Trophoblast cell (in vitro differentiated cells and primary cell): ENCODE data around the gene LZIC.

Source experiments
- DNase-seq, 2 donors: peaks; one replicate each; pipeline ENCODE4 v3.0.0-alpha.2; 2016
- H2AFZ ChIP-seq: 2 replicates; pipeline ENCODE4 v1.6.1; 2013; ENCODE audit warnings: low read length, moderate library complexity, mild to moderate bottlenecking; ENCODE audit not compliant: insufficient read depth, poor library complexity
- H2AK5ac ChIP-seq: 2 replicates; pipeline ENCODE4 v1.6.1; 2013; ENCODE audit warnings: mild to moderate bottlenecking, low read length
- H2BK120ac ChIP-seq: 2 replicates; pipeline ENCODE4 v1.6.1; 2013; ENCODE audit warnings: low read length, mild to moderate bottlenecking, moderate library complexity; ENCODE audit not compliant: insufficient read depth, poor library complexity
- H2BK12ac ChIP-seq: 2 replicates; pipeline ENCODE4 v1.6.1; 2013; ENCODE audit warnings: mild to moderate bottlenecking, low read length, moderate library complexity
- H2BK5ac ChIP-seq: 2 replicates; pipeline ENCODE4 v1.6.1; 2013; ENCODE audit warnings: low read length, low read depth, moderate library complexity, mild to moderate bottlenecking; ENCODE audit not compliant: poor library complexity
- H3K14ac ChIP-seq: 2 replicates; pipeline ENCODE4 v1.6.1; 2013; ENCODE audit warnings: mild to moderate bottlenecking, low read length
- H3K18ac ChIP-seq: 2 replicates; pipeline ENCODE4 v1.6.1; 2013; ENCODE audit warnings: mild to moderate bottlenecking, low read length
- H3K23ac ChIP-seq: 2 replicates; pipeline ENCODE4 v1.6.1; 2013; ENCODE audit warnings: low read length
- H3K27ac ChIP-seq: 2 replicates; pipeline ENCODE4 v1.5.1; 2013; ENCODE audit warnings: low read depth, mild to moderate bottlenecking, inconsistent platforms, low read length, moderate library complexity
- H3K27me3 ChIP-seq: 2 replicates; pipeline ENCODE4 v1.6.1; 2013; ENCODE audit warnings: inconsistent platforms, mild to moderate bottlenecking, low read length, moderate library complexity; ENCODE audit not compliant: insufficient read depth
- H3K36me3 ChIP-seq, 2 experiments: 1 replicate in 1 of 2; 2 replicates in 1 of 2; pipeline ENCODE4 v1.6.1; 2013; ENCODE audit warnings: low read length in 2 of 2, mild to moderate bottlenecking in 2 of 2, moderate library complexity in 1 of 2; ENCODE audit not compliant: insufficient read depth in 2 of 2, control insufficient read depth in 1 of 2
- H3K4ac ChIP-seq: 2 replicates; pipeline ENCODE4 v1.6.1; 2013; ENCODE audit warnings: low read depth, mild to moderate bottlenecking, low read length, moderate library complexity
- H3K4me1 ChIP-seq, 2 experiments: 1 replicate in 1 of 2; 2 replicates in 1 of 2; pipeline ENCODE4 v1.6.1; 2013; ENCODE audit warnings: low read length in 2 of 2, mild to moderate bottlenecking in 2 of 2, moderate library complexity in 1 of 2; ENCODE audit not compliant: insufficient read depth in 2 of 2, control insufficient read depth in 1 of 2
- H3K4me2 ChIP-seq: 2 replicates; pipeline ENCODE4 v1.6.1; 2013; ENCODE audit warnings: inconsistent platforms, mild to moderate bottlenecking, low read length, moderate library complexity
- H3K4me3 ChIP-seq: 2 replicates; pipeline ENCODE4 v1.5.1; 2013; ENCODE audit warnings: mild to moderate bottlenecking, low read depth, low read length, inconsistent platforms
- H3K79me1 ChIP-seq: one replicate; pipeline ENCODE4 v1.6.1; 2013; ENCODE audit warnings: low read length
- H3K79me2 ChIP-seq: 2 replicates; pipeline ENCODE4 v1.6.1; 2013; ENCODE audit warnings: low read length, mild to moderate bottlenecking; ENCODE audit not compliant: control insufficient read depth, insufficient read depth, poor library complexity
- H3K9ac ChIP-seq: 2 replicates; pipeline ENCODE4 v1.6.1; 2013; ENCODE audit warnings: mild to moderate bottlenecking, low read length
- H3K9me3 ChIP-seq: 2 replicates; pipeline ENCODE4 v1.6.1; 2013; ENCODE audit warnings: low read depth, mild to moderate bottlenecking, control low read depth, inconsistent platforms, low read length; ENCODE audit not compliant: insufficient read depth
- H4K12ac ChIP-seq: 2 replicates; pipeline ENCODE4 v1.6.1; 2013; ENCODE audit warnings: low read depth, mild to moderate bottlenecking, low read length, moderate library complexity
- H4K8ac ChIP-seq: 2 replicates; pipeline ENCODE4 v1.6.1; 2013; ENCODE audit warnings: low read depth, mild to moderate bottlenecking, low read length, moderate library complexity
- H4K91ac ChIP-seq: one replicate; pipeline ENCODE4 v1.6.1; 2013; ENCODE audit warnings: low read depth, mild to moderate bottlenecking, low read length, moderate library complexity
- WGBS: extraction: QIAGEN DNeasy Blood & Tissue Kit; methylation state at CpG from one replicate; pipeline ENCODE4 v1.1.7; 2013; ENCODE audit warnings: missing lambda C conversion rate; ENCODE audit not compliant: insufficient read length, insufficient coverage; ENCODE audit errors: extremely low coverage; 5-methylcytosine and 5-hydroxymethylcytosine counted together

Gene LZIC

GRCh38 chr1:9889411-9889810 lies 53.8 kb downstream of the LZIC start:
- no peak overlapping the region for H2BK5ac ChIP-seq
- no peak overlapping the region for H2BK120ac ChIP-seq
- no peak overlapping the region for H3K4me3 ChIP-seq
- H3K79me1 ChIP-seq = peaks cover 10% of the 10 kb centered on the region
- no peak overlapping the region for H3K4me2 ChIP-seq
- no peak overlapping the region for H4K8ac ChIP-seq
- H2BK12ac ChIP-seq = no peak overlapping the region
- H3K14ac ChIP-seq = no peak overlapping the region
- no peak overlapping the region for H2AK5ac ChIP-seq
- no peak overlapping the region for H3K18ac ChIP-seq
- H3K4me1 ChIP-seq = peaks cover 22 to 34% of the 10 kb centered on the region in 2 experiments
- no peak overlapping the region for H3K4ac ChIP-seq
- peak overlapping the region; percentile 65 for H3K27ac ChIP-seq
- no peak overlapping the region for H2AFZ ChIP-seq
- no peaks in the 10 kb centered on the region for H3K79me2 ChIP-seq
- H3K36me3 ChIP-seq = peaks cover 3% of the 10 kb centered on the region in 2 experiments
- no peak overlapping the region for H4K91ac ChIP-seq
- H3K9me3 ChIP-seq = no peaks in the 10 kb centered on the region
- no peak overlapping the region for H4K12ac ChIP-seq
- no peaks in the 10 kb centered on the region for H3K27me3 ChIP-seq
- no CpG with 5 or more reads among the region's 8 CpGs for WGBS
- H3K9ac ChIP-seq = no peak overlapping the region
- no peak for DNase-seq
- H3K23ac ChIP-seq = no peak overlapping the region

GRCh38 chr1:9888886-9889285 lies 54.3 kb downstream of the LZIC start:
- H2AK5ac ChIP-seq = no peak overlapping the region
- no peak overlapping the region for H3K9ac ChIP-seq
- H2BK120ac ChIP-seq = no peak overlapping the region
- WGBS = no CpG with 5 or more reads among the region's 9 CpGs
- H4K12ac ChIP-seq = no peak overlapping the region
- H3K23ac ChIP-seq = no peak overlapping the region
- no peak overlapping the region for H2BK5ac ChIP-seq
- no peaks in the 10 kb centered on the region for H3K27me3 ChIP-seq
- H4K8ac ChIP-seq = no peak overlapping the region
- H3K36me3 ChIP-seq = peaks cover 3% of the 10 kb centered on the region in 2 experiments
- H3K4ac ChIP-seq = no peak overlapping the region
- DNase-seq = no peak
- no peak overlapping the region for H3K4me2 ChIP-seq
- H3K79me1 ChIP-seq = peaks cover 10% of the 10 kb centered on the region
- H3K18ac ChIP-seq = no peak overlapping the region
- no peaks in the 10 kb centered on the region for H3K79me2 ChIP-seq
- no peak overlapping the region for H3K14ac ChIP-seq
- H2AFZ ChIP-seq = no peak overlapping the region
- no peaks in the 10 kb centered on the region for H3K9me3 ChIP-seq
- no peak overlapping the region for H2BK12ac ChIP-seq
- peaks cover 22 to 34% of the 10 kb centered on the region in 2 experiments for H3K4me1 ChIP-seq
- no peak overlapping the region for H3K4me3 ChIP-seq
- H4K91ac ChIP-seq = no peak overlapping the region
- no peak overlapping the region for H3K27ac ChIP-seq

- Histone ChIP-seq H4K91ac (no peak overlapping the region), H3K18ac (no peak overlapping the region), H3K79me2 (no peaks in the 10 kb centered on the region), H2BK120ac (no peak overlapping the region), H4K12ac (no peak overlapping the region), H2AK5ac (no peak overlapping the region), H3K27me3 (no peaks in the 10 kb centered on the region), H2BK5ac (no peak overlapping the region), H2AFZ (no peak overlapping the region), H3K4me3 (no peak overlapping the region), H3K27ac (no peak overlapping the region), H3K14ac (no peak overlapping the region), H3K9ac (no peak overlapping the region), H3K4me2 (no peak overlapping the region), H3K4ac (no peak overlapping the region), H3K9me3 (no peaks in the 10 kb centered on the region), H3K4me1 (peaks cover 17 to 25% of the 10 kb centered on the region in 2 experiments), H3K23ac (no peak overlapping the region), H4K8ac (no peak overlapping the region), H3K36me3 (peaks cover 3 to 7% of the 10 kb centered on the region in 2 experiments), H3K79me1 (peaks cover 6% of the 10 kb centered on the region), H2BK12ac (no peak overlapping the region)
- no peak for DNase-seq
- WGBS = no CpG with 5 or more reads among the region's 4 CpGs
Measured at GRCh38 chr1:9887070-9887469, 56.1 kb downstream of the LZIC start.

- Histone ChIP-seq H4K91ac (no peak overlapping the region), H2BK12ac (no peak overlapping the region), H3K27me3 (no peaks in the 10 kb centered on the region), H4K8ac (no peak overlapping the region), H3K79me2 (no peaks in the 10 kb centered on the region), H3K23ac (no peak overlapping the region), H3K36me3 (peaks cover 3 to 7% of the 10 kb centered on the region in 2 experiments), H4K12ac (no peak overlapping the region), H3K4me3 (peak overlapping the region; percentile 13), H3K27ac (no peak overlapping the region), H3K4me1 (peaks cover 14 to 22% of the 10 kb centered on the region in 2 experiments), H2AK5ac (no peak overlapping the region), H3K9me3 (no peaks in the 10 kb centered on the region), H3K4me2 (no peak overlapping the region), H3K4ac (no peak overlapping the region), H3K79me1 (peaks cover 5% of the 10 kb centered on the region), H3K18ac (no peak overlapping the region), H2BK5ac (no peak overlapping the region), H2BK120ac (no peak overlapping the region), H2AFZ (no peak overlapping the region), H3K14ac (no peak overlapping the region), H3K9ac (no peak overlapping the region)
- no peak for DNase-seq
- no CpG with 5 or more reads among the region's 17 CpGs for WGBS
Measured at GRCh38 chr1:9886092-9886742, 57.0 kb downstream of the LZIC start.
